Omental fat pad (tissue), 4 donors: ENCODE results near the gene FEZ2. TPM values are rescaled to one million over a fixed set of nuclear protein-coding genes. Genes with fewer than 3 reads are reported as not detected.

Source experiments
- ATAC-seq: fragments of 150-250 bp; one replicate; pipeline ENCODE4 v1.9.1; 2016; ENCODE audit warnings: mild to moderate bottlenecking, moderate library complexity; ENCODE audit not compliant: low FRiP score
- DNase-seq: peaks from one replicate; pipeline ENCODE4 v3.0.0-alpha.2; 2019; ENCODE audit warnings: low spot score
- total RNA-seq, 4 donors: library from RNA; depleted of rRNA; stranded (reverse); fragments of >200 nt; gene quantifications; one replicate each; pipeline ENCODE4 v1.1.0, GENCODE V29; 2016
- TF ChIP-seq, protein P1 (sequence below), 3 donors: fragments of 450-650 bp; IDR thresholded peaks; one replicate each; pipeline ENCODE4 v1.5.1; 2016 to 2017; ENCODE audit warnings: antibody characterized with exemption in 3 of 3, mild to moderate bottlenecking in 3 of 3, moderate library complexity in 2 of 3

Gene FEZ2
- total RNA-seq, 4 donors from 2014 or later = 41.9 to 64.0 (median 55.9) TPM

- no peak for ATAC-seq
- DNase-seq = no peak
- TF ChIP-seq, protein P1, sequence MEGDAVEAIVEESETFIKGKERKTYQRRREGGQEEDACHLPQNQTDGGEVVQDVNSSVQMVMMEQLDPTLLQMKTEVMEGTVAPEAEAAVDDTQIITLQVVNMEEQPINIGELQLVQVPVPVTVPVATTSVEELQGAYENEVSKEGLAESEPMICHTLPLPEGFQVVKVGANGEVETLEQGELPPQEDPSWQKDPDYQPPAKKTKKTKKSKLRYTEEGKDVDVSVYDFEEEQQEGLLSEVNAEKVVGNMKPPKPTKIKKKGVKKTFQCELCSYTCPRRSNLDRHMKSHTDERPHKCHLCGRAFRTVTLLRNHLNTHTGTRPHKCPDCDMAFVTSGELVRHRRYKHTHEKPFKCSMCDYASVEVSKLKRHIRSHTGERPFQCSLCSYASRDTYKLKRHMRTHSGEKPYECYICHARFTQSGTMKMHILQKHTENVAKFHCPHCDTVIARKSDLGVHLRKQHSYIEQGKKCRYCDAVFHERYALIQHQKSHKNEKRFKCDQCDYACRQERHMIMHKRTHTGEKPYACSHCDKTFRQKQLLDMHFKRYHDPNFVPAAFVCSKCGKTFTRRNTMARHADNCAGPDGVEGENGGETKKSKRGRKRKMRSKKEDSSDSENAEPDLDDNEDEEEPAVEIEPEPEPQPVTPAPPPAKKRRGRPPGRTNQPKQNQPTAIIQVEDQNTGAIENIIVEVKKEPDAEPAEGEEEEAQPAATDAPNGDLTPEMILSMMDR (IDR thresholded peaks at IDR 0.05) = no peak
Observed at GRCh38 chr2:36556842-36557241, 41.1 kb downstream of the FEZ2 start.

- ATAC-seq = no peak
- no peak for DNase-seq
- TF ChIP-seq, protein P1 (IDR thresholded peaks at IDR 0.05) = no peak
Observed at GRCh38 chr2:36555789-36556188, 42.2 kb downstream of the FEZ2 start.

GRCh38 chr2:36554531-36554930, 43.4 kb downstream of the FEZ2 start:
- TF ChIP-seq, protein P1 (IDR thresholded peaks at IDR 0.05) = no peak
- ATAC-seq = no peak
- no peak for DNase-seq

DNA sequence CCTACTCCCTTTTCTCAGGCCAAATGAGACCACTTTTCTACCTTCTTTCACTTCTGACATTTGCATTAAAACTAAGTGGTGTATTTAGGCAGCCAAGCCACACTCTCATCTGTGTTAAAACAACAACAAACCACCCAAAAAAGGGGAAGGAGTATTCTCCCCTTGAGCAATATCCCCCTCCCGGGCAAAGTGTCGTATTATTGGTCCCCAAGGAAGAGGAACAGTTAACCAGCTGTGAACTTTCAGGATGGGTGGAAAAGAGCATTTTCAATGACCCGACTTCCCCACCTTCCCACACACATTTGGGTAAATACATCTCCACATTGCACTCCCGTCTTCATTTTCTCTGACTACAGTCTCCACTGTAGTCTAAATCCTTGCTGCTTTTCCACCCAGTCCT, 44.3 kb downstream of the FEZ2 start:
- TF ChIP-seq, protein P1 (IDR thresholded peaks at IDR 0.05) = no peak
- ATAC-seq (no peak), DNase-seq (no peak)

DNA sequence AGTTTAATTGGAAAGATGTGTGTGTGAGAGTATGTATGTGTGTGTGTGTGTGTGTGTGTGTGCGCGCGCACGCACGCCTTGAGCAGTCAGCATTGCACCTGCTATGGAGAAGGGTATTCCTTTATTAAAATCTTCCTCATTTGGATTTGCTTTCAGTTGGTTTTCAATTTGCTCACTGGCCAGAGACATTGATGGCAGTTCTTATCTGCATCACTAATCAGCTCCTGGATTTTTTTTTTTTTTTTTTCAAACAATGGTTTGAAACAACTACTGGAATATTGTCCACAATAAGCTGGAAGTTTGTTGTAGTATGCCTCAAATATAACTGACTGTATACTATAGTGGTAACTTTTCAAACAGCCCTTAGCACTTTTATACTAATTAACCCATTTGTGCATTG, 48.0 kb downstream of the FEZ2 start:
- TF ChIP-seq, protein P1 (IDR thresholded peaks at IDR 0.05) = no peak
- DNase-seq (no peak), ATAC-seq (no peak)

DNA sequence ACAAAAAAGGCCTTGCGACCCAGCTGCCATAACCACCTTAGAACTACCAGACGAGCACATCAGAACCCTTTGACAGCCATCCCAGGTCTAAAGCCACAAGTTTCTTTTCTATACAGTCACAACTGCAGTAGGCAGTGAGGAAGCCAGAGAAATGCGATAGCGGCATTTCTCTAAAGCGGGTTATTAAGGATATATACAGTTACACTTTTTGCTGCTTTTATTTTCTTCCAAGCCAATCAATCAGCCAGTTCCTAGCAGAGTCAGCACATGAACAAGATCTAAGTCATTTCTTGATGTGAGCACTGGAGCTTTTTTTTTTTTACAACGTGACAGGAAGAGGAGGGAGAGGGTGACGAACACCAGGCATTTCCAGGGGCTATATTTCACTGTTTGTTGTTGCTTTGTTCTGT, 48.8 kb downstream of the FEZ2 start:
- TF ChIP-seq, protein P1 (IDR thresholded peaks at IDR 0.05) = no peak
- DNase-seq = no peak
- no peak for ATAC-seq

DNA sequence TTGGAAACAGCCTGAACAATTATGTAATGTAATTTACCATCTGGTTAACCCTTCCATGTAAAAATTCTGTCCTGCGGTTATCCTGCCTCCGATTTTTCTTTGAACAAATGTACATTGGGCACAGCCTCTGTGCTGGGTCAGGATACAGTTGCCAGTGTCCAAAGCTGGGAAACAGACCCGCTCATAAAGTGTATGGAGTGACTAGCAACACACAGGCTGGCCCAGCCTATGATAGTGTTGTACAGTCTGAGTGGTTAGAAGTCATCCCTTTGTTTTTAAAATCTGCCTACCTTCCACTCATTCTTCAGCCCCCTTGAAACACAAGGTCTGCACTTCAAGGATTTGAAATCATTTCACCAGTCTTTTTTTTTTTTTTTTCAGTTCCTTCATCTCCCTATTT, 50.1 kb downstream of the FEZ2 start:
- no peak for DNase-seq
- TF ChIP-seq, protein P1 (IDR thresholded peaks at IDR 0.05) = no peak
- ATAC-seq = no peak
